CD8-positive, alpha-beta memory T cell (primary cell): ENCODE data around the gene INHBB. TPM values are rescaled to one million over a fixed set of nuclear protein-coding genes. Genes with fewer than 3 reads are reported as not detected.

Experiments used
- polyA plus RNA-seq: library from polyadenylated mRNA; unstranded; fragments of 300-500 nt; fragmentation: Illumina TruSeq; gene quantifications from one replicate; pipeline ENCODE4 v1.2.3, GENCODE V29; 2021
- total RNA-seq, 2 experiments: library from RNA; stranded (reverse); gene quantifications; one replicate each; pipeline ENCODE4 v1.2.3, GENCODE V29; 2021

Gene INHBB
- total and polyA plus RNA-seq, 3 experiments from 2014 or later, result not detected

Other genes with a start within 250 kb of the INHBB start
- 10 to 100 TPM; 32.3 to 33.5 TPM for gene TMEM185B, start 122.7 kb upstream of the INHBB start, total RNA-seq
- gene TMEM185B, start 122.7 kb upstream of the INHBB start, polyA plus RNA-seq, result 22.9 TPM
- gene RALB, start 93.3 kb upstream of the INHBB start, total RNA-seq, result 10 to 100 TPM; 37.3 to 39.6 TPM
- 32.5 TPM for gene RALB, start 93.3 kb upstream of the INHBB start, polyA plus RNA-seq